Nucleus accumbens (tissue), 56 donors: ENCODE measurements around the gene ZNF747.

Experiments
- DNase-seq, 56 donors: peaks; one replicate each; lab custom pipeline; 2025; lab: John Stamatoyannopoulos, UW

ZNF747 gene

DNA sequence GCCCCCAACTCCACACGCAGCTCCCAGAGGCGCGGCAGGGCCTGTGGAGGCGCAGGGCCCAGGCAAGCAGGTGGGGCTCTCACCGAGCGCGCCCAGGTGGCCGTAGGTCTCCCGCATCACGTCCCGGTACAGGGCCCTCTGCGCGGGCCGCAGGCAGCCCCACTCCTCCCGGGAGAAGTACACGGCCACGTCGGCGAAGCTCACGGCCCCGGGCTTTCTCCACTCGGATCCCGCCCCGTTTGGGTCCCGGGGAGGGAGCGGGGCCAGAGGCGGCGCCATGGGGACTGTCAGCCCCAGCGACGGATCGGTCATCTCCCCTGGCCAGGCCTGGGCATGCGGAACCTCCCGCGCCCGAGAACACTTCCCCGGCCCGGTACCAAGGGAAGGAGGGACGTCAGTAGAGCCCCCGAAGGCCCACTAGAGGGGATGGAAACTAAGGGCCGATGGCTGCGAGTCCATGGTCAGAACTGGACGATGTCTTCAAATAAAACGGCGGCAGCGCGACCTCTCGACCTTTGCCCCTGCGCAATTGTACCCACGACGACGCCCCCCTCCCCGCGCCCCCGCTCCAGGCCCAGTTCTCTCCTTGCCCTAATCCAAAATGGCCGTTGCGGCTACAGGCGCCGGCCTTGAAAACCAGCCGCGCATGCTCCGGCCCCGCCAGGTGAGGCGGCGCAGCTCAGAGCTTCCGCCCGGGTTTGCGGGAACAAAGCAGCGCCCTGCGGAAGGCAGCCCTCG, at the start of gene ZNF747:
Gene ZNF747 (minus strand): TSS at position 491 of the 738 bp plus-strand sequence. CDS start 179 bp downstream, at position 312.
- DNase-seq: peak; percentile 38 to 96 (median 90)

DNA sequence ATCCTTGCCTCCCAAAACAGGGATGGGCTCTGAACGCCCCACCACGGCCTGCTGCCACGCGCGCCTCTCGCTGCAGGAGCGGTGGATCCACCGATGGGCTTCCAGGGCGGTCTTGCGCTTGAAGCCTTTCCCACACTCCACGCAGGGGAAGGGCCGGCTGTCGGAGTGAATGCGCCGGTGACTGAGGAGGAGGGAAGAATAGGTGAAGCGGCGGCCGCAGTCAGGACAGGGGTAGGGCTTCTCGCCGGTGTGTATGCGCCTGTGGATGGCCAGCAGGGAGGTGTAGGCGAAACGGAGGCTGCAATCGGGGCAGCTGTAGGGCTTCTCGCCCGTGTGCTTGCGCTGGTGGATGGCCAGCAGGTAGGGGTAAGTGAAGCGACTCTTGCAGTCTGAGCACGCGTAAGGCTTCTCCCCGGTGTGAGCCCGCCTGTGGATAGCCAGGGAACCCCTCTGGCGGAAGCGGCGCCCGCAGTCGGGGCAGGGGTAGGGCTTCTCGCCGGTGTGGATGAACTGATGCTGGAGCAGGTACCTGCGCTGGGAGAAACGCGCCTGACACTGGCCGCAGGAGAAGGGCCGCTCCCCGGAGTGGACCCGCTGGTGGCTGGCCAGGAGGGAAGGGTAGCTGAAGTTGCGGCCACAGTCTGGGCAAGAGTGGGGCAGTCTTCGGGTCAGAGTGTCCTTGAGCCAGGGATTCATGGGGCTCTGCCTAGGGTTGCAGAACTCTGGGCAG, 48.1 kb upstream of the ZNF747 start:
- DNase-seq: no peak

DNA sequence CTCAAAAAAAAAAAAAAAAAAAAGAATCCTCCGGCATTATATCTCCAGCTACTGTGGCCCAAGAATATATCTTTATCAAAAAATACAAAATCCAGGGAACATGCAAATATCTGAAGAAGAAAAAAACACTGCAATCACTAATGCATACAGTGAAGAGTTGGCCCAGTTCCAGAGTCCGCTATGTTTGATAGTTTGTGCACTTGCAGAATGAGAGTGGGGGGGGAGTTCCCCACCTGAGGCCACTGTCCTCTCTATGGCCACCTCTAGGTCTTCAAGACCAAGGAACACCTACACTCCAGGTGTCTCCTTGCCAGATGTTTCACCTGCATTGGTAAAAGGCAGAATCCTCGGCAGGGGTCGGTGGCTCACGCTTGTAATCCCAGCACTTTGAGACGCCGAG, 46.8 kb upstream of the ZNF747 start:
- no peak for DNase-seq

DNA sequence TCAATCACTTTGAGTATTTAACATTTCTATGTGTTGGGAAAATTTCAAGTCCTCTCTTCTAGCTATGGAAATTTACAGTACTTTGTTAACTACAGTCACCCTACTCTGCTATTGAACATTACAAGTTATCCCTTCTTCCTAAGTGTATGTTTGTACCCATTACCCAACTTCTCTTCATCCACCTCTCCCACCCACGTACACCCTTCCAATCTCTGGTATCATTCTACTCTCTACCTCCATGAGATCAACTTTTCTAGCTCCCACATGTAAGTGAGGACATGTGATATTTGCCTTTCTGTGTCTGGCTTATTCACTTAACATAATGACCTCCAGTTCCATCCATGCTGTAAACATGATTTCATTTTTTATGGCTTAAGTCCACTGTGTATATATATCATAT, 40.0 kb upstream of the ZNF747 start:
- DNase-seq: no peak

DNA sequence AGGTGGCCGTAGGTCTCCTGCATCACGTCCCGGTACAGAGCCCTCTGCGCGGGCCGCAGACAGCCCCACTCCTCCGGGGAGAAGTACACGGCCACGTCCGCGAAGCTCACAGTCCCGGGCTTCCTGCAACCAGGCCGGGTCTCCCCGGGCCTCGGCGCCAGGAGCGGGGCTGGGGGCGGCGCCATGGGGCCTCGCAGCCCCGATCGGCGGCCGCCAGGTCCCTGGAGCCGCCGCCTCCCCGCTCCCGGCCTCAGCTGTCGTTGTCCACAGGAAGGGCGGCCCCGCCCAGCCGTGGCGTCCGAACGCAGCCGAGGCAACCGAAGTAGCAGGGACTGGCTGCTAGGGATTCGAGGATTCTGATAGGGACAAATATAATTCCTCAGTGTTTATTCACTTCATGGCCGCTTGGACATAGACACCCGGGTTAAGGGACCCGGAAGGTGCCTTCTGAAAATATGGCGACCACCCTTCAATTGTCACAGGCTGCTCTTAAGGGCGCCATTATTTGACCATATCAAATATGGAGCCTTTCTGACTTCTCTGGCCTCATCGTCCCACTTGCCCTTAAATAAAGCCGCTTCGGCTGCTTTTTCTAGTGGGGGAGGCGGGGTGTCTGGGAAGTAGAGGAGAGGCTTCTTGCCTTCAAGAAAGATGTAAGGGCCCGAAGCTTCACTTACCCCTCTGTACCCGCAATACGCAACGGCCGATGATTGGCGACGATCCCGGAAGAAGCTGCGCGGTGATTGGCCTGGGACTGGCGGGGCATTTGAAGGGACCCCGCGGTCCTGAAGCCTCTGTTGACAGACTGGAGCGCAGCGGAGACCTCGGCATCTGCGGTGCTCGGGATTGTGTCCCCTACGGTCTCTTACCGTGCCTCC, 37.0 kb upstream of the ZNF747 start, which contains the start of gene ZNF688:
Gene ZNF688 (minus strand): TSS at position 270 of the 878 bp plus-strand sequence. CDS start 85 bp downstream, at position 185.
- peak; percentile 77 to 98 (median 92) for DNase-seq

DNA sequence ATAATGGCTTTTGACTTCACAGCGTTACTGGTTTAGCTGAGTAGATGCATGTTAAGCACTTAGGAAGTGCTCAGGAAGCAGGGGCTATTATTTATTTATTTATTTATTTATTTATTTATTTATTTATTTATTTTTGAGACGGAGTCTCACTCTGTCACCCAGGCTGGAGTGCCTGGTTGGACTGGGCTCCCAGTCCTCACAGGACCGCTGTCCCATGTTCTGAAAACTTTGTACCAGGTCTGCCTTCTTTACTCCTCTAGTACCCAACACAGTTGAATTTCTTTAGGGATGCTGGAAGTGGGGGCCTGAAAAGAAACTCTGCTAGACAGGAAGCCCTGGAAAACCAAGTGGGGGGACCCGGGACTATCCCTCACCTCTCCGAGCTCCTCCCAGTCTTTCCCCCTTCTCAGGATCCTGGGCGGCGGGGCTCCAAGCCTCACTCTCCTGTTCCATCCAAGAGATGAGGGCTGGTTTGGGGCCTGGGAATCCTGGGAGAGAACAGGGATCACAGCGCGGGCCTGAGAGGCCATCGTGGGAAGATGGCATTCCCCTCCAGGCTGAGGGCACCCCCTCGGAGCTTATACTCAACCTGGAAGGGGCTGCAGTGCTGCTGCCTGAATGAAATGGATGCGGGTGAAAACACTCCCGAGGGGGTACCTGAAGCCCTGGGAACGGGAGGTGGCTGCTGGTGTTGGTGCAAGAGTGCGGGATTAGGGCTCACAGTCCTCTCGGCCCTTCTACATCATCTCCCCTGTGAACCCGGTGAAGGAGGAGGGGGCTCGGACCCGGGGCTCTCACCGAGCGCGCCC, 36.2 kb upstream of the ZNF747 start:
- peak in 28 of 56 donors; percentile 15 to 73 (median 46) for DNase-seq

DNA sequence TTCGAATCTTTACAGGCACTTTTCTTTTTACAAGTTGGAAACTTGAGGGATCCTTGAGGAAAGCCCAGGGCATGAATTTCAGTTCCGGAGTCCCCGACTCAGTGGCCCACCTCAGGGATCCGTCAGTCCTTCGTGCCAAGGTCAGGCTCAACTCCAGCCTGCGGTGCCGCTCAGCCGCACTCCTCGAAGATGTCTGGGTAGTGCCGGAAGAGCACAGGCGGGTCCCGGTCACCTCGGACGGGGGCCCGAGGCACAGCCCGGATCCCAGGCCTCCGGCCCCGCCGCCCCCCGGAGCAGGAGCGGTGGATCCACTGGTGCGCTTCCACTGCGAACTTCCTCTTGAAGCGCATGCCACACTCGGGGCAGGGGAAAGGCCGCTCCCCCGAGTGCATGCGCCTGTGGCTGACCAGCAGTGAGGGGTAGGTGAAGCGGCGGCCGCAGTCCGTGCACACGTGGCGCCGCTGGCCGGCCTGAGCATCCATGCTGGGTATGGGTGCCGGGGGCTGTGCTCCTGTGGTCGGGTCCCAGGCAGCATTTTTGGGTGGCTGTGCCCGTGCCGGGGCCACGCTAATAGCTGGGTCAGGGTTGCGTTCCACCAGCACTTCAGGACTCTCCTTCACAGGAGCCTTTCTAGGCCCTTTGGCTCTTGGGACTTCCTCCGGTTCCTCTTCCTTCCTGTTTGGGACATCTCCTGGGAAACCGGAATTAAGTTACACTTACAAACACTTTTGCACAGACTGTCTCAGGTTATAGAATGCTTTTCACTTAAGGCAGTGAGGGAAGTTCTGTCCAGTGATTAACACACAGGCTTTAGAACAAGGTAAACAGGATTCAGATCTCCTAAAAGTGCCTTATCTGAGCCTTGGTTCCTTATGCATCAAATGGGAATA, 35.3 kb upstream of the ZNF747 start:
- no peak for DNase-seq

DNA sequence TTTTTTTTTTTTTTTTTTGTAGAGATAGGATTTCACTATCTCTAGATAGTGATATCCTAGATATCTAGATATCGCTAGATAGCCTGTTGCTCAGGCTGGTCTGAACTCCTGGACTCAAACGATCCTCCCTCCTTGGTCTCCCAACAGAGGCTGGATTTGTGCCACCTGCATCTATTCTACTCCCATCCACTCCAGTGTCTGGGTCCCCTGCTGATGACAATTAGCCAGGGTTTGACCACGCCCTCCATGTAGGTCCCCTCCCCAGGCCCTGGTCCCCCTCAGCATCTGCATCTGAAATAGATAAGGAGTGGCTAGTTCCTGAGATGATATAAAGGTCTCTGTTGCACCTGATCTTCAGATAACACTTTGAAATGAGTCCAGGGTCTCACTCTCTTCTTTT, 34.6 kb upstream of the ZNF747 start:
- no peak for DNase-seq

DNA sequence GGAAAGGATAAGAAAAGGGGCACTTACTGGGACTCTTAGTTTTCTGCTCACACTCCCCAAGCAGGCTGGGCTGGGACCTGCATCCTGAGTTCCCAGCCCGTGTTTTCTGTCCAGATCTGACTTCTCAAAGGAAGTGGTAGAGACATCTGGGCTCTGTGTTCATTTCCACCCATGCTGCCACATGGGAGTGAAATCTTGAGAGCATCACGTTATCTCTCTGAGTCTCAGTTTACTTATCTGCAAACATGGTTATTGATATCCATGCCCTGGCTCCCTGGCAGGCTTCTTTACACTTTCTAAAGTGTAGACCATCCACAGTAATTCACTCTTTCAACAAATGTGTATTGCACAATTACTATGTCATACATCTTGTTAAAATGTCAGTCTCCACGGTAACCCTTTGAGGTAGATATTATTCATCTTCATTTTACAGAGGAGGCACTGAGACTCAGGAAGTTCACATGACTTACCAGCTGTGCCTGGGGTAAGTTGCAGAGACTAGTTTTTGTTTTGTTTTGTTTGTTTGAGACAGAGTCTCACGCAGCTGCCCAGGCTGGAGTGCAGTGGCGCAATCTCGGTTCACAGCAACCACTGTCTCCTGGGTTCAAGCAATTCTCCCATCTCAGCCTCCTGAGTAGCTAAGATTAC, 33.5 kb upstream of the ZNF747 start:
- DNase-seq: no peak

DNA sequence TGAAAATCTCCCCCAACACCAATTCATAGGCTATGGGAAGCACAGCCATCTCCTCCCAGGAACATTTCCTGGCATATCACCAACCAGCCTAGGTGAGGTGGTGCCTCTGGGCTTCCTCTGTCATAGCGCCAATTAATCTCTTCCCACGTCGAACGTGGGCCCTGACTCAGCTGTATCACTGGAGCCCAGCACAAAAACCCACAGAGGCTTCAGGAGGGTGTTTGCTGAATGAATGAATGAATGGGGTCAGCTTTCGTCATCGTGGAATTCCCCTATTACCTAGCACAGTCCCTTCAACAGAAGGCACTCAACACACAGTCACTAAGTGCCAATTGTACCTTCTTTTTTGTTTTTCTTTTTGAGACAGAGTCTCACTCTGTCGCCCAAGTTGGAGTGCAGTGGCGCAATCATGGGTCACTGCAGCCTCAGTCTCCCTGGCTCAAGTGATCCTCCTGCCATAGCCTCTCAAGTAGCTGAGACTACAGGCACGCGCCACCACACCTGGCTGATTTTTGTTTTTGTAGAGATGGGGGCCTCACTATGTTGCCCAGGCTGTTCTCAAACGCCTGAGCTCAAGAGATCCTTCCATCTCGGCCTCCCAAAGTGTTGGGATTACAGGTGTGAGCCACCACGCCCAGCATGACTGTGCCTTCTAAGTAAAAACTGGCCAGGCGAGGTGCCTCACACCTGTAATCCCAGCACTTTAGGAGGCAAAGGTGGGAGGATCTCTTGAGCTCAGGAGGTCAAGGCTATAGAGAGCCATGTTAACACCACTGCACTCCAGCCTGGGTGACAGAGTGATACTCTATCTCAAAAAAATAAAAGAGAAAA, 32.7 kb upstream of the ZNF747 start:
- peak in 15 of 56 donors; percentile 2 to 42 (median 20) for DNase-seq

DNA sequence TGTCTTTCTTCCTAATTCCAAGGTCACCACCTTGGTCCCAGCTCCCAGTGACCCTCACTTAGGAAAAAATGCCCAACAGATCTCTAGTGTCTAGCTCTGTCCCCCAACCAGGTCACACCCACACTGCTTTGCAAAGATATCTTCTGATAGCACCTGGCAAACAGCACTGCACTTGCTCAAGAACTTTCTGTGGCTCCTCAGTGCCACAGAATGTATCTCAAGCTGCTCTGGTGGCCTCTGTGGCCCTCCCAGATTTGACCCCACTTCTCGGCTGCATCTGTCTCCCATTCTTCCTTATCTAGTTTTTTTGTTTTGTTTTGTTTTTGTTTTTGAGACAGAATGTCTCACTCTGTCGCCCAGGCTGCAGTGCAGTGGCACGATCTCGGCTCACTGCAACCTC, 31.9 kb upstream of the ZNF747 start:
- no peak for DNase-seq

DNA sequence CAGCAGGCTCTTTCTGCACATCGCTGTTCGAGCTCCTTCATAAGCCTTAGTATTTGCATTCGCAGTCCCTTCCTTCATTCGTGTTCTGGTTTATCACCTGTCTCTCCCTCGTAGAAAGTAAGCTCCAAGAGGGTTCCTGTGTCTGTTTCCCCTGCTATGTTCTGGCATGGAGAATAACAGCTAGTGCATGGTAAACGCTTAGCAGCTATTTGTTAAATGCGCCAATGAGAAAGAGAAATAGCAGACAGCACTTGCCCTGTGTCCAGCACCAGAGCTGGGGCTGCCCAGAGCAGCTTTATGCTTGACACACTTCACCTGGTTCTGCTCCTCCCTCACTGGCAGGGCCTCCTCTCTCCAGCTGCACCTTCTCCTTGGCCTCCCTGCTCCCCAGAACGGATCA, 31.3 kb upstream of the ZNF747 start:
- no peak for DNase-seq

DNA sequence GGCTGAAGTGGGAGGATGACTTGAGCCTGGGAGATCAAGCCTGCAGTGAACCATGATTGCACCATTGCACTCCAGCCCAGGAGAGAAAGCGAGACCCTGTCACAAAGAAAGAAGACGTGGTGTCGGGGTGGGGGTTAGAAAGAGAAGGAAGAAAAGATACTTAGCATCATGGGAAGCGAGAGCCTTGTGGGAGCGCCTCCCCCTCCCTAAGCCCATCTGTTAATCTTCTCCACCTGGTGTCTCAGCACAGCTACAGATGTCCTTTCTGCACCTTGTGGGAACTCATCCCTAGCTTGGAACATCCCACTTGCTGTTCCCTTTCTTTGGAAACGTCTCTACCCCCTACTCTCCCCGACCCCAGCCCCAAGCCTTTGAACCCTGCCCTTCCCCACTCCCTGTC, 30.9 kb upstream of the ZNF747 start:
- DNase-seq: no peak

DNA sequence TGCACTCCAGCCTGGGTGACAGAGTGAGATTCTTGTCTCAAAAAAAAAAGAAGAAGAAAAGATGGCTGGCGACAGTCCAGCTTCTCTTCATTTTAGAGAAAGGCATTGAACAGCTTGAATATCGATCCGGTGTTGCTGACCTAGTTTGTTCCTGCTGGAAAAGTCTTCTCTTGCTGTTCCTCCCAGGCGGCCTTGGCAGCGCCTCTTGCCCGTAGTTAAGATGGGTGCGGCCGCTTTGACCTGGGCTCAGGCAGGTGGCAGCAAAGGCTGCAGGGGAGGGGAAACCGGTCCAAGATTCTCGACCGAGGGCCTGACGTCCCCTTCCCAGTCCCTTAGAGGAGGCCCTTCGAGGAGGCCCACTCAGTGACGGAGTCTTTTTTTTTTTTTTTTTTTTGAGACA, 27.4 kb upstream of the ZNF747 start:
- DNase-seq: no peak

DNA sequence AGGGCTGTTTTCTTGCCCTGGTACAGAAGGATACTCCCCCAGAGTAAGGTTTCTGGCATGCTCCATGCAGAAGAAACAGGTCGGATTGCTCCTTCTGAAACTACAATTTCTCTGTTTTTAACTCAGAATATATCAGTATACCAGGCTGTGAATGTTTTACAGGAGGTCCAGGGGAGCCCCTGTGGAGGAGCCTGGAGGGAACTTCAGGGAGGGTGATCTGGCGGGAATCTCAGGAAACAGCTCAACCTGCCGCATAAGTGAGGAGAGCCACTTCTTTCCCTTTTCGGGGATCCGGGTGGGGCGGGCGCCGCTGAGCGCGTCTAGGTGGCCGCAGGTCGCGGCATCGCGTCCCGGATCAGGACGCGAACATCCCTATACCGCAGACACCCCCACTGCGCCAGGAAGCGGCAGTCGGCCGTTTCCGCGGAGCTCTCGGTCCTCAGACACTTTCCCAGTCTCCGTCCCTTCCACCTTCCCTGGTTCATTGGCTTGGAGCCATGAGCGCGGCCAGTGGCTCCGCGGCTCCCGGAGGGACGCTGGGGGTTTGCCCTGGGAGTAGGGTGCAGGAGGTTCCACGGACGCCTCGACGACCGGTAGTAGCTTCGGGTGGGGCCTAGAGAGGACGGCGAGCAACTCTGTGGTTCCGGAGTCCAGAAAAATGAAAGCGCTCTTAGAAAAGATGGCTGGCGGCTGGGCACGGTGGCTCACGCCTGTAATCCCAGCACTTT, 26.6 kb upstream of the ZNF747 start:
- DNase-seq: peak in 4 of 56 donors; percentile 3 to 10 (median 8)

DNA sequence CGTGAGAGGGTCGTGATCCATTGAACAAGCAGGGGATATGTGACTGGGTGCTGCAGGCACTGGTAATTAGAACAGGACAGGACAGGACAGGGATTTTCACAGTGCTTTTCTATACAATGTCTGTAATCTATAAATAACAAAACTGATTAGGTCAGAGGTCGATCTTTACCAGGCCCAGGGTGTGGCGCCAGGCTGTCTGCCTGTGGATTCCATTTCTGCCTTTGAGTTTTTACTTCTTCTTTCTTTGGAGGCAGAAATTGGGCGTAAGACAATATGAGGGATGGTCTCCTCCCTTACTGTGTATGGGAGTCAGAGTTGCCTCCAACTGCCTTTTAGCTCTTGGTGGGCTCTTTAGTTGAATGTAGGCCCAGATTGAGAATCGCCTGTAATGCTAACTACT, 25.0 kb upstream of the ZNF747 start:
- no peak for DNase-seq
